ENCODE results near the gene SPR. TPM values are rescaled to one million over a fixed set of nuclear protein-coding genes. Genes with fewer than 3 reads are reported as not detected.

The SPR gene
- total and polyA plus RNA-seq, 2 of the 13 experiments (the other 11 are each of a cell fraction or from before 2014, with no cell fraction given) = 34.0 to 96.0 TPM

DNA sequence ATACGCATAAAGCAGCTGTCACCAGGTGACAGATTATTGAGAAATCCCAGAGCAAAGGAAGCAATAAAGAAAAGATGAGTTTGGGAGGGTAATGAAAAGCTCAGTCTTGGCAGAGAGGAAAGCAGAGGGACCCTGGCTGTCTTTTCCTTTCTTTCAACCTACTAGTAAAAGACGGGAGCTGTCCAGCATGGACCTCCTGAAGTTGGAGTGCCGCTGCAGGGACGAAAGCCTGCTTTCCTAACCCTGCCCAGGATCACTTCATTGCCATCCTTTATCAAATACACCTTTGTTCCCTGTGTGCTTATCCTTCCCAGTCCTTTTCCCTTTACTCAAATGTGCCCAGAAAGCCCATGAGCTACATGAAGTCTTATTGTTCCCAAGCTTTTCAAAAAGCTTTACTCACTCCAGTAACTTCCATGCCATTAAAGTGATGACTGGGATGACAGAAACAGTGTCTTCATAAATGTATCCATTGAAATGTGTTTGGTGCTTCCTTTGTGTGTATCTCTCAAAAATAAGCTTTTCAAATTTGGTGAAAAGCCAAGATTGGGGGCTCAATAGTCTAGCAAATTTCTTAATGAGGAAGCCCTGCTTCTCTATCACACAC is 3.7 kb upstream of the SPR start (continued):
- TF ChIP-seq ZNF879 (CRISPR knock-in tag; IDR thresholded peaks at IDR 0.05) (no peak), ZMYM4 (CRISPR knock-in tag; IDR thresholded peaks at IDR 0.05) (peak; percentile 27; the same call in 1 of the 2 replicates), ZNF773 (CRISPR knock-in tag; IDR thresholded peaks at IDR 0.05; ENCODE audit: borderline replicate concordance) (no peak), EP300 (IDR thresholded peaks at IDR 0.05; ENCODE audit: low read depth in 2 of 2, low read length in 2 of 2) (no peak), EP300 (CRISPR knock-in tag; IDR thresholded peaks at IDR 0.05; ENCODE audit: borderline replicate concordance) (no peak), ZNF724P (CRISPR knock-in tag; IDR thresholded peaks at IDR 0.05; ENCODE audit: borderline replicate concordance) (no peak), ELF4 (CRISPR knock-in tag; IDR thresholded peaks at IDR 0.05; ENCODE audit: borderline replicate concordance) (no peak), ZFY (CRISPR knock-in tag; IDR thresholded peaks at IDR 0.05) (0 out of 2 replicates have a peak, but pooled peaks have one; percentile 25), KDM4B (CRISPR knock-in tag; IDR thresholded peaks at IDR 0.05) (no peak; the same call in 1 of the 2 replicates), LCORL (IDR thresholded peaks at IDR 0.05) (no peak), LCORL (CRISPR knock-in tag; IDR thresholded peaks at IDR 0.05) (0 out of 2 replicates have a peak, but pooled peaks have one; percentile 24), RORA (CRISPR knock-in tag; IDR thresholded peaks at IDR 0.05) (no peak), CC2D1A (CRISPR knock-in tag; IDR thresholded peaks at IDR 0.05) (no peak), ZNF253 (CRISPR knock-in tag; IDR thresholded peaks at IDR 0.05; ENCODE audit: borderline replicate concordance) (no peak)
- TF ChIP-seq, protein P1, sequence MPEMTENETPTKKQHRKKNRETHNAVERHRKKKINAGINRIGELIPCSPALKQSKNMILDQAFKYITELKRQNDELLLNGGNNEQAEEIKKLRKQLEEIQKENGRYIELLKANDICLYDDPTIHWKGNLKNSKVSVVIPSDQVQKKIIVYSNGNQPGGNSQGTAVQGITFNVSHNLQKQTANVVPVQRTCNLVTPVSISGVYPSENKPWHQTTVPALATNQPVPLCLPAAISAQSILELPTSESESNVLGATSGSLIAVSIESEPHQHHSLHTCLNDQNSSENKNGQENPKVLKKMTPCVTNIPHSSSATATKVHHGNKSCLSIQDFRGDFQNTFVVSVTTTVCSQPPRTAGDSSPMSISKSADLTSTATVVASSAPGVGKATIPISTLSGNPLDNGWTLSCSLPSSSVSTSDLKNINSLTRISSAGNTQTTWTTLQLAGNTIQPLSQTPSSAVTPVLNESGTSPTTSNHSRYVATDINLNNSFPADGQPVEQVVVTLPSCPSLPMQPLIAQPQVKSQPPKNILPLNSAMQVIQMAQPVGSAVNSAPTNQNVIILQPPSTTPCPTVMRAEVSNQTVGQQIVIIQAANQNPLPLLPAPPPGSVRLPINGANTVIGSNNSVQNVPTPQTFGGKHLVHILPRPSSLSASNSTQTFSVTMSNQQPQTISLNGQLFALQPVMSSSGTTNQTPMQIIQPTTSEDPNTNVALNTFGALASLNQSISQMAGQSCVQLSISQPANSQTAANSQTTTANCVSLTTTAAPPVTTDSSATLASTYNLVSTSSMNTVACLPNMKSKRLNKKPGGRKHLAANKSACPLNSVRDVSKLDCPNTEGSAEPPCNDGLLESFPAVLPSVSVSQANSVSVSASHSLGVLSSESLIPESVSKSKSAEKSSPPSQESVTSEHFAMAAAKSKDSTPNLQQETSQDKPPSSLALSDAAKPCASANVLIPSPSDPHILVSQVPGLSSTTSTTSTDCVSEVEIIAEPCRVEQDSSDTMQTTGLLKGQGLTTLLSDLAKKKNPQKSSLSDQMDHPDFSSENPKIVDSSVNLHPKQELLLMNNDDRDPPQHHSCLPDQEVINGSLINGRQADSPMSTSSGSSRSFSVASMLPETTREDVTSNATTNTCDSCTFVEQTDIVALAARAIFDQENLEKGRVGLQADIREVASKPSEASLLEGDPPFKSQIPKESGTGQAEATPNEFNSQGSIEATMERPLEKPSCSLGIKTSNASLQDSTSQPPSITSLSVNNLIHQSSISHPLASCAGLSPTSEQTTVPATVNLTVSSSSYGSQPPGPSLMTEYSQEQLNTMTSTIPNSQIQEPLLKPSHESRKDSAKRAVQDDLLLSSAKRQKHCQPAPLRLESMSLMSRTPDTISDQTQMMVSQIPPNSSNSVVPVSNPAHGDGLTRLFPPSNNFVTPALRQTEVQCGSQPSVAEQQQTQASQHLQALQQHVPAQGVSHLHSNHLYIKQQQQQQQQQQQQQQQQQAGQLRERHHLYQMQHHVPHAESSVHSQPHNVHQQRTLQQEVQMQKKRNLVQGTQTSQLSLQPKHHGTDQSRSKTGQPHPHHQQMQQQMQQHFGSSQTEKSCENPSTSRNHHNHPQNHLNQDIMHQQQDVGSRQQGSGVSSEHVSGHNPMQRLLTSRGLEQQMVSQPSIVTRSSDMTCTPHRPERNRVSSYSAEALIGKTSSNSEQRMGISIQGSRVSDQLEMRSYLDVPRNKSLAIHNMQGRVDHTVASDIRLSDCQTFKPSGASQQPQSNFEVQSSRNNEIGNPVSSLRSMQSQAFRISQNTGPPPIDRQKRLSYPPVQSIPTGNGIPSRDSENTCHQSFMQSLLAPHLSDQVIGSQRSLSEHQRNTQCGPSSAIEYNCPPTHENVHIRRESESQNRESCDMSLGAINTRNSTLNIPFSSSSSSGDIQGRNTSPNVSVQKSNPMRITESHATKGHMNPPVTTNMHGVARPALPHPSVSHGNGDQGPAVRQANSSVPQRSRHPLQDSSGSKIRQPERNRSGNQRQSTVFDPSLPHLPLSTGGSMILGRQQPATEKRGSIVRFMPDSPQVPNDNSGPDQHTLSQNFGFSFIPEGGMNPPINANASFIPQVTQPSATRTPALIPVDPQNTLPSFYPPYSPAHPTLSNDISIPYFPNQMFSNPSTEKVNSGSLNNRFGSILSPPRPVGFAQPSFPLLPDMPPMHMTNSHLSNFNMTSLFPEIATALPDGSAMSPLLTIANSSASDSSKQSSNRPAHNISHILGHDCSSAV (CRISPR knock-in tag; IDR thresholded peaks at IDR 0.05; ENCODE audit: borderline replicate concordance) = no peak
- TF ChIP-seq, protein P2, sequence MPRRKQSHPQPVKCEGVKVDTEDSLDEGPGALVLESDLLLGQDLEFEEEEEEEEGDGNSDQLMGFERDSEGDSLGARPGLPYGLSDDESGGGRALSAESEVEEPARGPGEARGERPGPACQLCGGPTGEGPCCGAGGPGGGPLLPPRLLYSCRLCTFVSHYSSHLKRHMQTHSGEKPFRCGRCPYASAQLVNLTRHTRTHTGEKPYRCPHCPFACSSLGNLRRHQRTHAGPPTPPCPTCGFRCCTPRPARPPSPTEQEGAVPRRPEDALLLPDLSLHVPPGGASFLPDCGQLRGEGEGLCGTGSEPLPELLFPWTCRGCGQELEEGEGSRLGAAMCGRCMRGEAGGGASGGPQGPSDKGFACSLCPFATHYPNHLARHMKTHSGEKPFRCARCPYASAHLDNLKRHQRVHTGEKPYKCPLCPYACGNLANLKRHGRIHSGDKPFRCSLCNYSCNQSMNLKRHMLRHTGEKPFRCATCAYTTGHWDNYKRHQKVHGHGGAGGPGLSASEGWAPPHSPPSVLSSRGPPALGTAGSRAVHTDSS (CRISPR knock-in tag; conservative IDR thresholded peaks at IDR 0.05) = no peak
- TF ChIP-seq, protein P3, sequence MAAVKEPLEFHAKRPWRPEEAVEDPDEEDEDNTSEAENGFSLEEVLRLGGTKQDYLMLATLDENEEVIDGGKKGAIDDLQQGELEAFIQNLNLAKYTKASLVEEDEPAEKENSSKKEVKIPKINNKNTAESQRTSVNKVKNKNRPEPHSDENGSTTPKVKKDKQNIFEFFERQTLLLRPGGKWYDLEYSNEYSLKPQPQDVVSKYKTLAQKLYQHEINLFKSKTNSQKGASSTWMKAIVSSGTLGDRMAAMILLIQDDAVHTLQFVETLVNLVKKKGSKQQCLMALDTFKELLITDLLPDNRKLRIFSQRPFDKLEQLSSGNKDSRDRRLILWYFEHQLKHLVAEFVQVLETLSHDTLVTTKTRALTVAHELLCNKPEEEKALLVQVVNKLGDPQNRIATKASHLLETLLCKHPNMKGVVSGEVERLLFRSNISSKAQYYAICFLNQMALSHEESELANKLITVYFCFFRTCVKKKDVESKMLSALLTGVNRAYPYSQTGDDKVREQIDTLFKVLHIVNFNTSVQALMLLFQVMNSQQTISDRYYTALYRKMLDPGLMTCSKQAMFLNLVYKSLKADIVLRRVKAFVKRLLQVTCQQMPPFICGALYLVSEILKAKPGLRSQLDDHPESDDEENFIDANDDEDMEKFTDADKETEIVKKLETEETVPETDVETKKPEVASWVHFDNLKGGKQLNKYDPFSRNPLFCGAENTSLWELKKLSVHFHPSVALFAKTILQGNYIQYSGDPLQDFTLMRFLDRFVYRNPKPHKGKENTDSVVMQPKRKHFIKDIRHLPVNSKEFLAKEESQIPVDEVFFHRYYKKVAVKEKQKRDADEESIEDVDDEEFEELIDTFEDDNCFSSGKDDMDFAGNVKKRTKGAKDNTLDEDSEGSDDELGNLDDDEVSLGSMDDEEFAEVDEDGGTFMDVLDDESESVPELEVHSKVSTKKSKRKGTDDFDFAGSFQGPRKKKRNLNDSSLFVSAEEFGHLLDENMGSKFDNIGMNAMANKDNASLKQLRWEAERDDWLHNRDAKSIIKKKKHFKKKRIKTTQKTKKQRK (IDR thresholded peaks at IDR 0.05; ENCODE audit: low read length) = no peak
